Measurements from ENCODE around the gene C19orf53. TPM values are rescaled to one million over a fixed set of nuclear protein-coding genes. Genes with fewer than 3 reads are reported as not detected.
A peak's percentile ranks its signal among the peaks of the same experiment; 100 is the strongest.
"Not testable (repeated sequence)": the region's sequence is repeated elsewhere in the genome, so short reads cannot be mapped to it uniquely, and the experiment has no call there.

C19orf53 gene
- total RNA-seq, 3 donors from 2014 or later = 158 to 181 (median 167) TPM

- not testable (repeated sequence) for DNase-seq, ATAC-seq
- H3K36me3 Mint-ChIP-seq (ENCODE audit: insufficient read depth) = peaks cover 28% of the 10 kb centered on the region
Measured at GRCh38 chr19:13753622-13754021, 20.6 kb upstream of the C19orf53 start.

DNA sequence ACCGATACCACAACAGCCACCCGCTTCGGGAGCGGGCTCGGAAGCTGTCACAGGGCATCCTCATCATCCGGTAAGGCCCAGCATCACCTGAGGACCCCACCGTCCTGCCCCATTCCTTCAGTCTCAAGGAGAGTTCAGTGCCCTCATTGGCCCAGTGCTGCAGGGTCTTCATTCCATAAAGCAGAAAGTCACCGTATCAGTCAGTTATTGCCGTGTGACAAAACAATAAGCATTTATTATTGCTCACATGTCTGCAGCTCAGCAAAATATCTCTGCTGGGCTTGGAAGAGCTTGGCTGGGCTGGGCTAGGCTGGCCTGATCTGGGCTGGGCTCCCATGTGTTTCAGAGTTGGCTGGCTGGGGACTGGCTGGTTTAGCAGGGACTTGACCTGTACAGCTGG lies 18.0 kb upstream of the C19orf53 start:
- Mint-ChIP-seq H3K4me3 (no peak overlapping the region), H3K36me3 (ENCODE audit: insufficient read depth) (peaks cover 28% of the 10 kb centered on the region), H3K4me1 (ENCODE audit: low read depth) (no peaks in the 10 kb centered on the region), H3K9me3 (no peaks in the 10 kb centered on the region), H3K27me3 (ENCODE audit: low read depth) (no peaks in the 10 kb centered on the region)
- no peak for ATAC-seq
- no peak for DNase-seq

More at GRCh38 chr19:13753622-13754021, 20.6 kb upstream of the C19orf53 start:
- not testable (repeated sequence) for H3K27me3 Mint-ChIP-seq (ENCODE audit: low read depth); H3K9me3 Mint-ChIP-seq; H3K4me3 Mint-ChIP-seq
- H3K4me1 Mint-ChIP-seq (ENCODE audit: low read depth) = peaks cover 14% of the 10 kb centered on the region

DNA sequence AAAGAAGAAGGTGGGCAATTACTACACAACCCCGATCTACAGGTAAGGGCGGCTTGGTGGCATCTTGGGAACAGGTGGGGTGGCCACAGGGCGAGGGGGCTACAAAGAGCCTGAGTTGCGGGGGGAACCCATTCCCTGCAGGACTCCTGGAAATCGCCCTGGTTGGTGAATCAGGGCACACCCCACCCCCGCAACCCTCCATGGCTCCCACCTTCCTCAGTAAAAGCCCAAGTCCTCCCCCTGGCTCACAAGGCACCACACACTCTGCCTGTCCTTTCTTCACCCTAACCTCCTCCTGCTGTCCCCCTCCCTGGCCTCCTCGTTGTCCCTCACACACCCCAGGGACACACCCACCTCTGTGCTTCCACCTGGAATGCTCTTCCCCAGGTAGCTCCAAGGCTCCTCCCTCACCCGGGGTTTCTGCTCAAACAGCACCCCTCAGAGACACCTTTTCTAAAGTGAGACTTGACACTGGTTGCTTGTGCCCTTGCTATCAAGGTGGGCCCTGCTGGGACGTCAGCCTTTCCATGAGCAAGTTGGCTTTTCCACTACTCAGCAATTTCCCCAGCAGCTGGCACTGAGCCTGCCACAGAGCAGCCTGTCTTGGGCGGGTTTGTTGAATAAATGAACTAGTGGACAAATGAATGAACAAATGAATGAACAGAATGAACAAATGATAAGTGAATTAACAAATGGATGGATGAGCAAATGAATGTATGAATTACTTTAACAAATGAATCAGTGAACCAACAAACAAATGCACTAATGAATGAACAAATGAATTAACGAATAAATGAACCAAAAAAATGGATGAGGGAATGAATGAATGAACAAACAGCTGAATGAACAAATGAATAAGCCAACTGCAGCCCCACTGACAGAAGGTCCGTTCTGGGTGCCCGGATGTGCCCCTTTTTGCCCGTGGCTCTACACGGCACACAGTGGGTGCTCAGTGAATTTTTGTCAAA lies 16.2 kb upstream of the C19orf53 start:
- Mint-ChIP-seq H3K4me3 (no peak overlapping the region), H3K4me1 (ENCODE audit: low read depth) (no peaks in the 10 kb centered on the region), H3K27me3 (ENCODE audit: low read depth) (no peaks in the 10 kb centered on the region), H3K9me3 (no peaks in the 10 kb centered on the region), H3K36me3 (ENCODE audit: insufficient read depth) (peaks cover 30% of the 10 kb centered on the region)
- ATAC-seq (no peak), DNase-seq (no peak)

GRCh38 chr19:13758795-13759194 lies 15.5 kb upstream of the C19orf53 start:
- Mint-ChIP-seq H3K9me3 (no peaks in the 10 kb centered on the region), H3K4me1 (ENCODE audit: low read depth) (peaks cover 2% of the 10 kb centered on the region), H3K27me3 (ENCODE audit: low read depth) (no peaks in the 10 kb centered on the region), H3K4me3 (no peak overlapping the region), H3K36me3 (ENCODE audit: insufficient read depth) (peaks cover 27% of the 10 kb centered on the region)
- no peak for ATAC-seq
- DNase-seq = no peak

DNA sequence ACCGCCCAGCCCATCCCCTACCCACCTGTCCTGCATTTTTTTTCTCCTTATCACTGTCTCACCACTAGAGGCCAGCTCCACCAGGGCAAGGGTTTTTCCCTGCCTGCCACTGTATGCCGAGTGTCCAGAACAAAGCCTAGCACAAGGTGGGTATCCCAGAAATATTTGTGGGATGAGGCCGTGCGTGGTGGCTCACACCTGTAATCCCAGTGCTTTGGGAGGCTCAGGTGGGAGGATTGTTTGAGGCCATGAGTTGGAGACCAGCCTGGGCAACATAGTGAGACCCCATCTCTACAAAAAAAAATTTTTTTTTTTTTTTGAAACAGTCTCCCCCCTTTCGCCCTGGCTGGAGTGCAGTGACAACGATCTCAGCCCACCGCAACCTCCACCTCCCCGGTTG lies 12.8 kb upstream of the C19orf53 start:
- H3K9me3 Mint-ChIP-seq = no peaks in the 10 kb centered on the region
- DNase-seq (no peak), ATAC-seq (no peak)
- H3K4me1 Mint-ChIP-seq (ENCODE audit: low read depth) = peaks cover 10% of the 10 kb centered on the region
- H3K36me3 Mint-ChIP-seq (ENCODE audit: insufficient read depth) = peaks cover 17% of the 10 kb centered on the region
- no peaks in the 10 kb centered on the region for H3K27me3 Mint-ChIP-seq (ENCODE audit: low read depth)
- no peak overlapping the region for H3K4me3 Mint-ChIP-seq

GRCh38 chr19:13762635-13763235 lies 11.5 kb upstream of the C19orf53 start:
- ATAC-seq = no peak
- no peaks in the 10 kb centered on the region for H3K9me3 Mint-ChIP-seq
- no peak overlapping the region for H3K4me3 Mint-ChIP-seq
- no peak for DNase-seq
- no peaks in the 10 kb centered on the region for H3K27me3 Mint-ChIP-seq (ENCODE audit: low read depth)
- H3K4me1 Mint-ChIP-seq (ENCODE audit: low read depth) = peaks cover 10% of the 10 kb centered on the region
- H3K36me3 Mint-ChIP-seq (ENCODE audit: insufficient read depth) = peaks cover 12% of the 10 kb centered on the region

DNA sequence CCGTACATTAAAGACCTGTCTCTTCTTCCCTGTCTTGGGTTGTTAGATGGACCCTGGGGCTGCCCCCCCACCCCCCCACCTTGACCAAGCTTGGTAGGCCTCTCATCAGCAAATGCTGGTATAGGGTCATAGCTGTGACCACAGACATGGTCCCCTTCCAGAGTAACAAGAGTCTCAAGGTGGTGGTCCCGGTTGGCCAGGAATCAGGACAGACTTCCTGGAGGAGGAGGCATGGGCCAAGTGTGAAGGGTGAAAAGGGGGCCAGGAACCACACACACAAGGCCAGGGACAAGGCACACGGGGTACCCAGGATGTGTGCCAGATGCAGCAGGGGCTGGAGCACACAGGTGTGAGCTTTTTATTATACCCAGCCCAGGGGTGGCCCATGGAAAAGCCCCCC lies 11.0 kb upstream of the C19orf53 start:
- H3K4me1 Mint-ChIP-seq (ENCODE audit: low read depth) = peaks cover 10% of the 10 kb centered on the region
- ATAC-seq = no peak
- peak overlapping the region; percentile 81 for H3K4me3 Mint-ChIP-seq
- no peaks in the 10 kb centered on the region for H3K27me3 Mint-ChIP-seq (ENCODE audit: low read depth)
- no peaks in the 10 kb centered on the region for H3K9me3 Mint-ChIP-seq
- DNase-seq = no peak
- peaks cover 10% of the 10 kb centered on the region for H3K36me3 Mint-ChIP-seq (ENCODE audit: insufficient read depth)

- ATAC-seq (peak; percentile 81 to 90), DNase-seq (peak; percentile 75)
- Mint-ChIP-seq H3K36me3 (ENCODE audit: insufficient read depth) (peaks cover 9% of the 10 kb centered on the region), H3K4me3 (peak within 1 kb of the TSS; percentile 90), H3K9me3 (no peaks in the 10 kb centered on the region), H3K27me3 (ENCODE audit: low read depth) (no peaks in the 10 kb centered on the region), H3K4me1 (ENCODE audit: low read depth) (peaks cover 10% of the 10 kb centered on the region)
Measured at GRCh38 chr19:13764101-13764807, 10.0 kb upstream of the C19orf53 start, which contains the start of gene MRI1. Gene MRI1, plus strand, starts transcription at chr19:13764522. Its CDS starts 67 bp downstream, at chr19:13764589.

DNA sequence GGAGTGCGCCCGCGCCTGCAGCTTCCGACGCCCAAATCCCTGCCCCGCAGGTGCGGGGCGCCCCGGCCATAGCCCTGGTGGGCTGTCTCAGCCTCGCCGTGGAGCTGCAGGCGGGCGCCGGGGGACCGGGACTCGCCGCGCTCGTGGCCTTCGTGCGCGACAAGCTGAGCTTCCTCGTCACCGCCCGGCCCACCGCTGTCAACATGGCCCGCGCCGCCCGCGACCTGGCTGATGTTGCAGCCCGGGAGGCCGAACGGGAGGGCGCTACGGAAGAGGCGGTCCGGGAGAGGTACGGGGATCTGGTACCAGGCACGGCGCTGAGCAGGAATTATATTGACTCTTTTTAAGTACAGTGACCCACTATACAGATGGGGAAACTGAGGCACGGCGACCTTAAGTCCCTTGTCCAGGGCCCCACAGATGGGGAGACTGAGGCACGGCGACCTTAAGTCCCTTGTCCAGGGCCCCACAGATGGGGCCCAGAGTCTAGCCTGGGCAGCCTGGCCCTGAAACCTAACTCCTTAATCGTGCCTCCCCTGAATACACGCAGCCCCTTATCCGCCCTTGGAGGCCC lies 9.3 kb upstream of the C19orf53 start:
- peaks cover 9% of the 10 kb centered on the region for H3K36me3 Mint-ChIP-seq (ENCODE audit: insufficient read depth)
- peak overlapping the region; percentile 90 for H3K4me3 Mint-ChIP-seq
- ATAC-seq (peak; percentile 69 to 74), DNase-seq (peak; percentile 31)
- H3K4me1 Mint-ChIP-seq (ENCODE audit: low read depth) = peaks cover 10% of the 10 kb centered on the region
- H3K9me3 Mint-ChIP-seq = no peaks in the 10 kb centered on the region
- H3K27me3 Mint-ChIP-seq (ENCODE audit: low read depth) = no peaks in the 10 kb centered on the region

GRCh38 chr19:13765395-13766094 lies 8.7 kb upstream of the C19orf53 start:
- peaks cover 9% of the 10 kb centered on the region for H3K36me3 Mint-ChIP-seq (ENCODE audit: insufficient read depth)
- H3K27me3 Mint-ChIP-seq (ENCODE audit: low read depth) = no peaks in the 10 kb centered on the region
- H3K9me3 Mint-ChIP-seq = no peaks in the 10 kb centered on the region
- H3K4me1 Mint-ChIP-seq (ENCODE audit: low read depth) = peaks cover 10% of the 10 kb centered on the region
- DNase-seq (no peak), ATAC-seq (no peak)
- peak overlapping the region; percentile 90 for H3K4me3 Mint-ChIP-seq

- H3K4me3 Mint-ChIP-seq = peak overlapping the region; percentile 90
- ATAC-seq (no peak), DNase-seq (no peak)
- no peaks in the 10 kb centered on the region for H3K27me3 Mint-ChIP-seq (ENCODE audit: low read depth)
- no peaks in the 10 kb centered on the region for H3K9me3 Mint-ChIP-seq
- H3K36me3 Mint-ChIP-seq (ENCODE audit: insufficient read depth) = peaks cover 9% of the 10 kb centered on the region
- peaks cover 10% of the 10 kb centered on the region for H3K4me1 Mint-ChIP-seq (ENCODE audit: low read depth)
Measured at GRCh38 chr19:13766095-13766481, 8.2 kb upstream of the C19orf53 start.

DNA sequence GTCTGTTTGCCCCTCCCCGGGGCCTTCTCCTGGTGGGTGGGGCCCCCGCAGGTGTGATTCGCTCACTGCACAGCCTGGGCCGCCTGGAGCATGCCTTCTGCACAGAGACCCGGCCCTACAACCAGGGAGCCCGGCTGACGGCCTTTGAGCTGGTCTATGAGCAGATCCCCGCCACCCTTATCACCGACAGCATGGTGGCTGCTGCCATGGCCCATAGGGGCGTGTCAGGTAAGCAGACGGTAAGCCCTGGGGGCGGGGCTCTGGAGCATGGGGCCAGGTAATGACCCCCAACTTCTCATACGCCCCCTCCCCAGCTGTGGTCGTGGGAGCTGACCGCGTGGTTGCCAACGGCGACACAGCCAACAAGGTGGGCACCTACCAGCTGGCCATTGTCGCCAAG lies 5.7 kb upstream of the C19orf53 start:
- Mint-ChIP-seq H3K4me1 (ENCODE audit: low read depth) (peaks cover 10% of the 10 kb centered on the region), H3K27me3 (ENCODE audit: low read depth) (no peaks in the 10 kb centered on the region), H3K9me3 (no peaks in the 10 kb centered on the region), H3K36me3 (ENCODE audit: insufficient read depth) (peaks cover 9% of the 10 kb centered on the region), H3K4me3 (no peak overlapping the region)
- ATAC-seq (no peak), DNase-seq (no peak)

DNA sequence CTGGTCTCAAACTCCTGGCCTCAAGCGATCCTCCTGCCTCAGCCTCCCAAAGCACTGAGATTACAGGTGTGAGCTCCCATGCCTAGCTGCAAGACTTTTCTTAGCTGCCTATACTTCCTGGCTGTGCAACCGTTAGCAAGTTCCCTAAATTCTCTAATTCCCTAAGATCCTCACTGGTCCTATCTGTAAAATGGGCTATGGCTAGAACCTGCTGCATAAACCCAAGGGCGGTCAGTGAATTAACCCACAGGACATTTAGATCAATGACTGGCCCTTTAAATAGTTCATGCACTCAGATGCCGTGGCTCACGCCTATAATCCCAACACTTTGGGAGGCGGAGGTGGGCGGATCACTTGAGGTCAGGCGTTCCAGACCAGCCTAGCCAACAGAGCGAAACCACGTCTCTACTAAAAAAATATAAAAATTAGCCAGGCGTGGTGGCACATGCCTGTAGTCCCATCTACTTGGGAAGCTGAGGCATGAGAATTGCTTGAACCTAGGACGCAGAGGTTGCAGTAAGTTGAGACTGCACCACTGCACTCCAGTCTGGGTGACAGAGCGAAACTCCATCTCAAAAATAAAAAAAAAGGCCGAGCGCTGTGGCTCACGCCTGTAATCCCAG lies 4.1 kb upstream of the C19orf53 start:
- no peak for ATAC-seq
- peaks cover 7% of the 10 kb centered on the region for H3K36me3 Mint-ChIP-seq (ENCODE audit: insufficient read depth)
- H3K27me3 Mint-ChIP-seq (ENCODE audit: low read depth) = no peaks in the 10 kb centered on the region
- no peaks in the 10 kb centered on the region for H3K9me3 Mint-ChIP-seq
- no peak for DNase-seq
- no peak overlapping the region for H3K4me3 Mint-ChIP-seq
- H3K4me1 Mint-ChIP-seq (ENCODE audit: low read depth) = peaks cover 13% of the 10 kb centered on the region

All from activated T-cell treated with anti-CD3 and anti-CD28 coated beads, Interleukin-2, amount 50 U/mL, for 4 hours (primary cell).